ENCODE results near the gene SMG7.

- TF ChIP-seq EP300 (IDR thresholded peaks at IDR 0.05), result no peak
- no peak for TF ChIP-seq POLR2A (IDR thresholded peaks at IDR 0.05)
- no peak for TF ChIP-seq CTCF (IDR thresholded peaks at IDR 0.05)
Observed at GRCh38 chr1:183505454-183506089, 33.3 kb downstream of the SMG7 start.
